ENCODE measurements around the gene RIN3. TPM values are rescaled to one million over a fixed set of nuclear protein-coding genes. Genes with fewer than 3 reads are reported as not detected.

Gene RIN3
- polyA plus RNA-seq (ENCODE audit: insufficient read length) = 10.8 TPM

- no peak for DNase-seq (ENCODE audit: low read depth)
Measured at GRCh38 chr14:92513204-92513965, at the start of gene RIN3. TSS of gene RIN3 (plus strand) at chr14:92513781. CDS start at chr14:92513933, 152 bp downstream.

DNA sequence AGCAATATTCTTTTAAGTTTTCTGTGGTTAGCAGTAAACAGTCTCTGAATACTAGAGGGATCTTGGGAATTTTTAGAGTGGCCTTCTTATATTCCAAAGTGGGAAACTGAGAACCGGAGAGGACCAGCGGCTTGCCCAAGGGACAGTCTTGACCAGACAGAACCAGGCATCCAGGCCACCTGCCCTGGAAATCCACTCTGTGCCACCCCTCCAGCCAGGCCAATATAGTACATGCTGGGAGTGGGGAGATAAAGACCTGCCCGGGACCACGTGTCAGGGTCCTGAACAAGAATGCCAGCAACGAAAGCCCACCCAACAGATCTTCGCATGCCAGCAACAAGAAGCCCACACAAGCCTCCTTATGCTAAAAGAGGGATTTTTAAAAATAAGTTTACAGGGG, 49.4 kb upstream of the RIN3 start:
- no peak for DNase-seq (ENCODE audit: low read depth)

GRCh38 chr14:92464716-92465115, 48.9 kb upstream of the RIN3 start:
- no peak for DNase-seq (ENCODE audit: low read depth)

DNA sequence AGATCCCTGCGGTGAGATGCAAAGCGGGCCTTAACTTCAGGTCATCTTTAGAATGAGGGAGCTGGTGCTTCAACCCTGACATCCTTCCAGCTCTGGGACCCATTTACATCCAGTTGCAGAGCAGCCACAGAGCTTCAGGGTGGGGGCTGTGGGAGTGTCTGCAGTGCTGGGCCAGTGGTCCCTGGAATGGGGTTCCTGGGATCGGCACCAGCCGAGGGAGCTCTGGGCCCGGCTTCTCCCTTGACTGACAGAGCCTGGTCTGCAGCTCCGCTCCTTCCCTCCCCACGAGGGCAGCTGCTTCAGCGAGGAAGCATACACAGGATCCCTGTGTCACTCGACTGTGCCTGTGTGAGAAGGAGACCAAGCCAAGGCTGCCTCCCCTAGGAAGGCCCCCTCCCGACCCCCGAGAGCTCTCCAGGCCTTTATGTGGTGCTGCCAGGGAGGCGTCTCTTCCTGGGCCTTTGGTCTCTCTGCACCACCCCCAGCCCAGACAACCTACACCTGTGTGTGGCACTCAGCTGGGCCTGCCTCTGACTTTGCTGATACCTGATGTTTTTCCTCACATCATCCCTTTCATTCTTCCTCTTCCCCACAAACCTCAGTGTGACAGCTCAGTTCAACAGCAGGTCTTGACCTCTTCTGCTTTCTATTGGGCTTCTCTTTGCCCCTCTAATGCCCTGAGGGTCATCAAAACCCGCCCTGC, 48.1 kb upstream of the RIN3 start:
- DNase-seq (ENCODE audit: low read depth) = no peak

DNA sequence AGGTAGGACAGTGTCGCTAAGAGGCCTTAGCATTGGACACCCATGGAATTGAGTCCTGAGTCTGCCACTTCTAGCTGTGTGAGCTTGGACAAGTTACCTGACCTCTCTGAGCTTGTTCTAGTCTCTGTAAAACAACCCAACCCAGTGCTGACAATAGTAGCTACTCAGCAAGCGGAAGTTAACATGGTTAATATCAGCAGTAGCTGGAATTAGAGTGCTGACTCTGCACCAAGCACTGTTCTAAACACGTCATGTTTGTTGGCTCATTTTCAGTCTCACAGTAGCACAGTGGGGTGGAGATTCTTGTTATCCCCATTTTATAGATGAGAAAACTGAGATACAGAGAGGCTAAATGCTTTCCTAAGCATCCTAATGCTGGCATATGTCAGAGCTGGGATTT, 47.5 kb upstream of the RIN3 start:
- no peak for DNase-seq (ENCODE audit: low read depth)

DNA sequence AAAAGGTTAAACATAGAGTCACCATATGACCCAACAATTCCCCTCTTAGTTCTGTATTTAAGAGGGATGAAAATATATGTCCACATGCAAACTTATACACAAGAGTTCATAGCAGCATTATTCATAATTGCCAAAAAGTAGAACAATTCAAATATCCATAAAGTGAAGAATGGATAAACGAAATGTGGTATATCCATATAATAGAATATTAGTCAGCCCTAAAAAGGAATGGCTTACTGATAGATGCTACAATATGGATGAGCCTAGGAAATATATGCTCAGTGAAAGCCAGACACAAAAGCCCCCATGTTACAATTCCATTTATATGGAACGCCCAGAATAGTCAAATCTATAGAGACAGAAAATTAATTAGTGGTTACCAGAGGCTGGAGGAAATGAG, 44.1 kb upstream of the RIN3 start:
- no peak for DNase-seq (ENCODE audit: low read depth)

DNA sequence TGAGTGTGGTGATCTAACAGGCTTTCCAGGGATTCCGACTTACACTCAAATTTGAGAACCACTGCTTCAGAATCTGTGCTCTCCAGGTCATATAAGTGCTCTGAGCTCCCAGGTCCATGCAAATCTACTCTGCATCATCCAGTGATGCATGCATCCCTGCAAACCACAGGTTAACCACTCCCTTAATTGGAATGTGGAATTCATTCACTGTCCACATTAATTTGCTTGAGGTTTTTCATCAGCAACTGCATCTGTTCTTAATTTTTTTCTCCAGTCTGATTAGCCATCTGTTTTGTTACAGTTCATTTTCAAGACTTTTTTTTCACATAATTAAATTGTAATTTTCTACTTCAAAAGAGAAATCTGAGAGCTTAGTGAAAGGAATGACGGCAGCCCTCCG, 43.4 kb upstream of the RIN3 start:
- no peak for DNase-seq (ENCODE audit: low read depth)

DNA sequence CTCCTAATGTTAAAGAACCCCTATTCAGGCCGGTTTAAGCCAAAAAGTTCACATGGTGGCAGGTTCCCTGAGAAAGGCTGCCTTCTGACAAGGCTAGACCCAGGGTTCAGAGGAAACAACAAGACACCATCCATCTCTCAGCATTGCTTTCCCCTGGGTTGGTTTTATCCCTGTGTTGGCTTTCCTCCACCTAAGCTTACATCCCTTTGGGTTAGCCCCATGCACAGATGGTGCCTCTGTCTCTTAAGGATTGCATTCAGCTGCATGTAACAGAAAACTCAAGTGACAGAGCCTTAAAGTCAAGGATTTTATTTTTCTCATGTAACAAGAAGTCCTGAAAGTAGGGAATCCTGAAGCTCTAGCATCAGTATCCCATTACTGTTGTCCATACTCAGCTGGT, 42.8 kb upstream of the RIN3 start:
- no peak for DNase-seq (ENCODE audit: low read depth)

- DNase-seq (ENCODE audit: low read depth) = no peak
Measured at GRCh38 chr14:92471919-92472318, 41.7 kb upstream of the RIN3 start.

DNA sequence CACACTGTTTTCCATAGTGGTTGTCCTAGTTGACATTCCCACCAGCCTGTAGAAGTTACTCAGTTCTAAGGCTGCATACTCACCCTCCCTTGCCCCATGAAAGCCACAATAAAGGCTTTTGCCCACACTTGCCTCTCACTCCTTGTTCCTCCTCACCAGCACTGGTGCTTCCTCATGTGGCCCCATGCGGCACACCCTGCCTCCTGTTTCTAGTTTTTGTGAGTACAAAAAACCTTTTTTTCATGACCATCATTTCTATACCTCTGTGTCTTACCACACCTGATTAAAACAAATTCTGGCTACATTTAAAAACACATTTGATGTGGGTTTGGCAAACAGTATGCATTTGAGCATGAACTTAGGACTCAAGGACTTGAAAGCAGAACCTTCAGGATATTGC, 40.7 kb upstream of the RIN3 start:
- DNase-seq (ENCODE audit: low read depth) = no peak

- no peak for DNase-seq (ENCODE audit: low read depth)
Measured at GRCh38 chr14:92473261-92473968, 40.2 kb upstream of the RIN3 start.

DNA sequence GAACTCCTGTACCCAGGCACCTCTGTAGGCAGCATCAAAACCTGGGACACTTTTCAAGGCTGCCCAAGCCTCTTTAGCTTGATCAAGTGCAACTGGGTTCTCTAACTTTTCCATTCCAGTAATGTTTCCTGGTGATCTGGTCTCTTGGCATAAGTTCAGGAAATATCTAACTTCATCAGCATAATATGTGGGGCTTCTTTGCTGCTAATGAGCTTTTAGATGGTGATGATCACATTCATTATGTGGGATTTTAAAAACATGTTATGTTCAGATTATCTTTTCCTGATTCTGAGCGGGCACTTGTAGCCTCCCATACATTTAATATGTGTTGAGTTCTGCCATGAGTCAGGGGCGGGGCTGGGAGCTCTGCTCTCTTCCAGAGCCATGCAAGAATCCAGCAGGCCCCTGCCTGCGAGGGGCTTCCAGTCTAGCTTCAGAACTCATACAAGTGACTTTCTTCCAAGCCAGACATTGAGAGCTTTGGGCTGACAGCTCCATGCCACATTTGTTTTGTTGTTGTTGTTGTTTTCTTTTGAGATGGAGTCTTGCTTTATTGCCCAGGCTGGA, 39.5 kb upstream of the RIN3 start:
- DNase-seq (ENCODE audit: low read depth) = no peak

DNA sequence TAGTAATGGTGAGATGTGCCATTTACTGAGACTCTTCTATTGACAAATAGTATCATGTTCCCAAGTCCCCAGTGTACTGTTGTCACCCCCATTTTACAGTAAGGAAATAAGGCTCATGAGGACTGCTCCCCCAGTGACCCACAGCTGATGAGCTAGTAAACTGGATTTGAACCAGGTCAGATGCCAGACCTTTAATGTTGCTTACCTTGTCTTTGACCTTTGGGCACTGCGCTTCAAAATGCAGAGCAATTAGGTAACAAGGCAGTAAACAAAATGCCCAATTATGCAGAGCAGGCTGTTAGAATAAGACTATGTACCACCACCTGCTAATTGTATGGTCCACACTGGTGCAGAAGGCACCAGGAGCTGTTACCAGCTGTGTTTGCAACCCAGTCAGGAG, 38.5 kb upstream of the RIN3 start:
- no peak for DNase-seq (ENCODE audit: low read depth)

- no peak for DNase-seq (ENCODE audit: low read depth)
Measured at GRCh38 chr14:92475451-92476187, 38.0 kb upstream of the RIN3 start.

GRCh38 chr14:92480856-92481255, 32.7 kb upstream of the RIN3 start:
- DNase-seq (ENCODE audit: low read depth) = no peak

- no peak for DNase-seq (ENCODE audit: low read depth)
Measured at GRCh38 chr14:92481386-92481785, 32.2 kb upstream of the RIN3 start.

GRCh38 chr14:92481811-92482555, 31.6 kb upstream of the RIN3 start:
- no peak for DNase-seq (ENCODE audit: low read depth)

GRCh38 chr14:92482621-92483319, 30.8 kb upstream of the RIN3 start:
- DNase-seq (ENCODE audit: low read depth) = no peak

- no peak for DNase-seq (ENCODE audit: low read depth)
Measured at GRCh38 chr14:92484132-92484823, 29.3 kb upstream of the RIN3 start.

- DNase-seq (ENCODE audit: low read depth) = no peak
Measured at GRCh38 chr14:92486881-92487280, 26.7 kb upstream of the RIN3 start.
